GM23338 (cell line): Measurements from ENCODE around the gene TNNI3.

Source experiments
- CREB1 ChIP-seq: fragments of 250-450 bp; sonication (Bioruptor Pico); IDR thresholded peaks from 2 replicates; pipeline ENCODE4 v1.5.0; 2020; ENCODE audit warnings: low read depth, mild to moderate bottlenecking, moderate library complexity
- CTCF ChIP-seq, 2 experiments: fragments of 200-600 bp in 1 of 2; sonication (generic) in 1 of 2; conservative IDR thresholded peaks; 2 replicates each; pipeline versions ENCODE4 v1.5.1 to v1.6.1; 2016 to 2017; ENCODE audit warnings: antibody characterized with exemption in 2 of 2, low read depth in 2 of 2, mild to moderate bottlenecking in 2 of 2, moderate library complexity in 1 of 2
- ETS1 ChIP-seq: IDR thresholded peaks from 2 replicates; pipeline ENCODE4 v1.6.1; 2016; ENCODE audit warnings: antibody characterized with exemption
- EZH2 ChIP-seq: fragments of 200-600 bp; sonication (generic); IDR thresholded peaks from one replicate; pipeline ENCODE4 v1.8.0; 2017; ENCODE audit warnings: antibody characterized with exemption, mild to moderate bottlenecking, low read depth; ENCODE audit not compliant: unreplicated experiment
- EZH2phosphoT487 ChIP-seq: fragments of 200-600 bp; sonication (generic); IDR thresholded peaks from one replicate; pipeline ENCODE4 v1.8.1; 2018; ENCODE audit warnings: antibody characterized with exemption; ENCODE audit not compliant: unreplicated experiment
- JUNB ChIP-seq: IDR thresholded peaks from one replicate; pipeline ENCODE4 v1.6.1; 2016; ENCODE audit warnings: antibody characterized with exemption; ENCODE audit not compliant: unreplicated experiment
- POLR2AphosphoS5 ChIP-seq: IDR thresholded peaks from 2 replicates; pipeline ENCODE4 v1.6.1; 2016; ENCODE audit warnings: antibody characterized with exemption, low read depth
- REST ChIP-seq: IDR thresholded peaks from one replicate; pipeline ENCODE4 v1.6.1; 2018; ENCODE audit warnings: antibody characterized with exemption; ENCODE audit not compliant: unreplicated experiment
- STAT1 ChIP-seq: IDR thresholded peaks from one replicate; pipeline ENCODE4 v1.6.1; 2016; ENCODE audit warnings: antibody characterized with exemption; ENCODE audit not compliant: unreplicated experiment
- ZNF331 ChIP-seq: fragments of 250-450 bp; sonication (Bioruptor Pico); IDR thresholded peaks from 2 replicates; pipeline ENCODE4 v1.5.0; 2020; ENCODE audit warnings: low read depth, mild to moderate bottlenecking, moderate library complexity

GRCh38 chr19:55206664-55207500 is 49.4 kb upstream of the TNNI3 start:
- TF ChIP-seq EZH2phosphoT487 (no peak), EZH2 (no peak), CTCF (conservative IDR thresholded peaks at IDR 0.05; ENCODE audit: low read depth in 2 of 2) (no peak), POLR2AphosphoS5 (no peak), JUNB (no peak), ETS1 (no peak), STAT1 (no peak), CREB1 (CRISPR knock-in tag) (no peak), REST (no peak), ZNF331 (CRISPR knock-in tag) (no peak)
